ENCODE data around the gene ZBTB24. TPM values are rescaled to one million over a fixed set of nuclear protein-coding genes. Genes with fewer than 3 reads are reported as not detected.

The ZBTB24 gene
- total RNA-seq, 4 donors from 2014 or later = 5.3 to 6.4 (median 5.9) TPM

DNA sequence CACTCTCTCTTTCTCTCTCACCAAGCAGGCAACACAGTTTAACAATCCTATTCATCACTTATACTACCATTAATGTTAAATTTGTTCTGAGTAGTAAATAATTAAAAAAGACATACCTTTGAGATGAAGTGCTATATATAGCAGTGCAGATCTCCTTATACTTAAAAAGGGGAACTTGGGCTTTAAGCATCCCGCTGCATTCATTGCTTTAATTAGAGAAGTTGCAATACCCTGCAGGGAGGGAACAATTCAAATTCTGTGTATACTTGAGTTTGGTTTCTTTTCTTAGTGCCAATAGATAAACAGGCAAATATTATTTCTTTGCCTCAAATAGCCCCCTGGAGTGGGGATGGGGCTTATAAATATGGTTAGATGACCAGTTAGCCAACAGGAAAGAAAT lies 10.8 kb upstream of the ZBTB24 start:
- intact Hi-C loops (cut with DNase I) = no loop called here
- TF ChIP-seq POLR2AphosphoS5 (IDR thresholded peaks at IDR 0.05) (no peak), EP300 (IDR thresholded peaks at IDR 0.05) (no peak), POLR2A (IDR thresholded peaks at IDR 0.05; ENCODE audit: low read depth) (no peak)
- TF ChIP-seq, protein P1, sequence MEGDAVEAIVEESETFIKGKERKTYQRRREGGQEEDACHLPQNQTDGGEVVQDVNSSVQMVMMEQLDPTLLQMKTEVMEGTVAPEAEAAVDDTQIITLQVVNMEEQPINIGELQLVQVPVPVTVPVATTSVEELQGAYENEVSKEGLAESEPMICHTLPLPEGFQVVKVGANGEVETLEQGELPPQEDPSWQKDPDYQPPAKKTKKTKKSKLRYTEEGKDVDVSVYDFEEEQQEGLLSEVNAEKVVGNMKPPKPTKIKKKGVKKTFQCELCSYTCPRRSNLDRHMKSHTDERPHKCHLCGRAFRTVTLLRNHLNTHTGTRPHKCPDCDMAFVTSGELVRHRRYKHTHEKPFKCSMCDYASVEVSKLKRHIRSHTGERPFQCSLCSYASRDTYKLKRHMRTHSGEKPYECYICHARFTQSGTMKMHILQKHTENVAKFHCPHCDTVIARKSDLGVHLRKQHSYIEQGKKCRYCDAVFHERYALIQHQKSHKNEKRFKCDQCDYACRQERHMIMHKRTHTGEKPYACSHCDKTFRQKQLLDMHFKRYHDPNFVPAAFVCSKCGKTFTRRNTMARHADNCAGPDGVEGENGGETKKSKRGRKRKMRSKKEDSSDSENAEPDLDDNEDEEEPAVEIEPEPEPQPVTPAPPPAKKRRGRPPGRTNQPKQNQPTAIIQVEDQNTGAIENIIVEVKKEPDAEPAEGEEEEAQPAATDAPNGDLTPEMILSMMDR (IDR thresholded peaks at IDR 0.05) = no peak
- no peak overlapping the region for H3K27ac ChIP-seq (replicated peaks in 1 of 4)
- H3K36me3 ChIP-seq = no peaks in the 10 kb centered on the region
- no peaks in the 10 kb centered on the region for H3K27me3 ChIP-seq
- 88% methylated on average over 1 of the region's 1 CpG for WGBS
- no peaks in the 10 kb centered on the region for H3K9me3 ChIP-seq
- DNase-seq (ENCODE audit: extremely low spot score) = no peak
- H3K4me1 ChIP-seq = no peaks in the 10 kb centered on the region
- H3K4me3 ChIP-seq = no peak overlapping the region

- Histone ChIP-seq H3K4me3 (no peak overlapping the region), H3K27ac (replicated peaks in 1 of 4) (no peak overlapping the region), H3K4me1 (no peaks in the 10 kb centered on the region), H3K27me3 (no peaks in the 10 kb centered on the region), H3K9me3 (no peaks in the 10 kb centered on the region), H3K36me3 (no peaks in the 10 kb centered on the region)
- no peak for DNase-seq (ENCODE audit: extremely low spot score)
- no peak for TF ChIP-seq EP300 (IDR thresholded peaks at IDR 0.05)
- TF ChIP-seq, protein P1 (IDR thresholded peaks at IDR 0.05) = no peak
- TF ChIP-seq POLR2AphosphoS5 (IDR thresholded peaks at IDR 0.05) = no peak
- no peak for TF ChIP-seq POLR2A (IDR thresholded peaks at IDR 0.05; ENCODE audit: low read depth)
- intact Hi-C loops (cut with DNase I) = no loop called here
- WGBS = 62% methylated on average over 5 of the region's 5 CpGs
These were observed 8.4 kb upstream of the ZBTB24 start for GRCh38 chr6:109491207-109491938.

GRCh38 chr6:109490713-109491112 lies 7.7 kb upstream of the ZBTB24 start:
- Histone ChIP-seq H3K4me1 (no peaks in the 10 kb centered on the region), H3K36me3 (no peaks in the 10 kb centered on the region), H3K27me3 (no peaks in the 10 kb centered on the region), H3K9me3 (no peaks in the 10 kb centered on the region), H3K4me3 (no peak overlapping the region), H3K27ac (replicated peaks in 1 of 4) (no peak overlapping the region)
- intact Hi-C loops (cut with DNase I) = no loop called here
- DNase-seq (ENCODE audit: extremely low spot score) = no peak
- TF ChIP-seq, protein P1 (IDR thresholded peaks at IDR 0.05) = no peak
- no peak for TF ChIP-seq POLR2A (IDR thresholded peaks at IDR 0.05; ENCODE audit: low read depth)
- no peak for TF ChIP-seq EP300 (IDR thresholded peaks at IDR 0.05)
- no peak for TF ChIP-seq POLR2AphosphoS5 (IDR thresholded peaks at IDR 0.05)
- WGBS = 78% methylated on average over 2 of the region's 2 CpGs

DNA sequence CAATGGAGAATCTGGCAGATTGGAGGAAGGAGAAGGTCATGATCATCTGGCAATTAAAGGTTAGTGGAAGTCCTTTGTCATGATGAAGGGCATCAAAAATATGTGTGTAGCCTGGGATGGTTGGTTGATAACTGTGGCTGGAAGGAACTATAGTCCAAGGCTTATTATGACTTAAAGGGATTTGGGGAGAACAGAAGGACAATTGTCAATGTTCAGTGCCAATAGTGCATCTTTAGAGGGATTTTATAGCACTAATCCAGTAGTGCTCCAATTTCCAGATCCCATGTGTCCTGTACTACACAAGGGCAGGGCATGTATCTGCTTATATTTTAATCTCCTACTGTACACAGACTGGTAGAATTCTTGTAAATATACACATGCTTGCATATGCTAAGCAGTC lies 5.0 kb upstream of the ZBTB24 start:
- no peak for TF ChIP-seq EP300 (IDR thresholded peaks at IDR 0.05)
- TF ChIP-seq POLR2A (IDR thresholded peaks at IDR 0.05; ENCODE audit: low read depth) = no peak
- no peak for TF ChIP-seq POLR2AphosphoS5 (IDR thresholded peaks at IDR 0.05)
- TF ChIP-seq, protein P1 (IDR thresholded peaks at IDR 0.05) = no peak
- no peak overlapping the region for H3K27ac ChIP-seq (replicated peaks in 1 of 4)
- no peaks in the 10 kb centered on the region for H3K36me3 ChIP-seq
- no peaks in the 10 kb centered on the region for H3K27me3 ChIP-seq
- H3K4me3 ChIP-seq = no peak overlapping the region
- H3K9me3 ChIP-seq = no peaks in the 10 kb centered on the region
- intact Hi-C loops (cut with DNase I) = no loop called here
- H3K4me1 ChIP-seq = peaks cover 0 to 8% (median 5%) of the 10 kb centered on the region in 4 donors
- no peak for DNase-seq (ENCODE audit: extremely low spot score)

GRCh38 chr6:109486068-109486467 lies 3.0 kb upstream of the ZBTB24 start:
- 95% methylated on average over 1 of the region's 1 CpG for WGBS
- intact Hi-C loops (cut with DNase I) = no loop called here
- Histone ChIP-seq H3K36me3 (peaks cover 0 to 8% (median 4%) of the 10 kb centered on the region in 4 donors), H3K27me3 (no peaks in the 10 kb centered on the region), H3K4me3 (no peak overlapping the region), H3K27ac (replicated peaks in 1 of 4) (no peak overlapping the region), H3K9me3 (no peaks in the 10 kb centered on the region), H3K4me1 (peaks cover 13 to 23% (median 21%) of the 10 kb centered on the region in 4 donors)
- DNase-seq (ENCODE audit: extremely low spot score) = peak; percentile 79
- TF ChIP-seq EP300 (IDR thresholded peaks at IDR 0.05) = no peak
- TF ChIP-seq POLR2A (IDR thresholded peaks at IDR 0.05; ENCODE audit: low read depth) = no peak
- TF ChIP-seq POLR2AphosphoS5 (IDR thresholded peaks at IDR 0.05) = no peak
- TF ChIP-seq, protein P1 (IDR thresholded peaks at IDR 0.05) = no peak
